H9 (cell line): ENCODE data around the gene UBE2J1. TPM values are rescaled to one million over a fixed set of nuclear protein-coding genes. Genes with fewer than 3 reads are reported as not detected.

Experiments used
- DNase-seq: peaks from one replicate; pipeline ENCODE4 v3.0.0-alpha.2; 2017
- H2AFZ ChIP-seq: one replicate; pipeline ENCODE4 v1.6.1; 2013; ENCODE audit warnings: mild to moderate bottlenecking, low read length, control low read depth, moderate library complexity
- H2AK5ac ChIP-seq: 2 replicates; pipeline ENCODE4 v1.6.1; 2013; ENCODE audit warnings: low read length, control low read depth, mixed read lengths; ENCODE audit not compliant: insufficient read length
- H2BK120ac ChIP-seq: one replicate; pipeline ENCODE4 v1.6.1; 2013; ENCODE audit warnings: low read depth, mild to moderate bottlenecking, low read length, control low read depth, inconsistent platforms; ENCODE audit not compliant: poor library complexity, severe bottlenecking
- H2BK12ac ChIP-seq: 2 replicates; pipeline ENCODE4 v1.6.1; 2013; ENCODE audit warnings: low read length, control low read depth, mixed read lengths, low read depth; ENCODE audit not compliant: insufficient read length
- H2BK15ac ChIP-seq: 2 replicates; pipeline ENCODE4 v1.6.1; 2013; ENCODE audit warnings: low read depth, low read length, control low read depth
- H2BK20ac ChIP-seq: one replicate; pipeline ENCODE4 v1.6.1; 2013; ENCODE audit warnings: low read depth, mild to moderate bottlenecking, low read length, control low read depth, inconsistent platforms; ENCODE audit not compliant: poor library complexity, severe bottlenecking
- H2BK5ac ChIP-seq: 2 replicates; pipeline ENCODE4 v1.6.1; 2013; ENCODE audit warnings: low read length, control low read depth, mixed read lengths; ENCODE audit not compliant: insufficient read length
- H3K14ac ChIP-seq: 2 replicates; pipeline ENCODE4 v1.6.1; 2013; ENCODE audit warnings: low read length, control low read depth; ENCODE audit not compliant: insufficient read depth
- H3K18ac ChIP-seq: 2 replicates; pipeline ENCODE4 v1.6.1; 2013; ENCODE audit warnings: low read depth, mild to moderate bottlenecking, mixed read lengths, low read length, control low read depth; ENCODE audit not compliant: insufficient read length
- H3K23ac ChIP-seq: 2 replicates; pipeline ENCODE4 v1.6.1; 2013; ENCODE audit warnings: low read length, control low read depth, mixed read lengths, low read depth; ENCODE audit not compliant: insufficient read length
- H3K23me2 ChIP-seq: 2 replicates; pipeline ENCODE4 v1.6.1; 2013; ENCODE audit warnings: low read depth, mild to moderate bottlenecking, mixed read lengths, low read length, control low read depth; ENCODE audit not compliant: insufficient read length, poor library complexity, severe bottlenecking
- H3K27ac ChIP-seq: 2 replicates; pipeline ENCODE4 v1.5.1; 2013; ENCODE audit warnings: low read length, control low read depth, mixed read lengths, low read depth; ENCODE audit not compliant: insufficient read length
- H3K27me3 ChIP-seq: 2 replicates; pipeline ENCODE4 v1.6.1; 2013; ENCODE audit warnings: low read length, control low read depth, inconsistent platforms; ENCODE audit not compliant: insufficient read depth
- H3K4ac ChIP-seq: 2 replicates; pipeline ENCODE4 v1.6.1; 2013; ENCODE audit warnings: low read depth, mild to moderate bottlenecking, control low read depth, inconsistent platforms, low read length, moderate library complexity
- H3K4me1 ChIP-seq: 2 replicates; pipeline ENCODE4 v1.6.1; 2013; ENCODE audit warnings: low read length, control low read depth, inconsistent platforms; ENCODE audit not compliant: insufficient read depth
- H3K4me2 ChIP-seq: 2 replicates; pipeline ENCODE4 v1.6.1; 2013; ENCODE audit warnings: low read length, control low read depth, mixed read lengths; ENCODE audit not compliant: insufficient read length, insufficient read depth
- H3K56ac ChIP-seq: 2 replicates; pipeline ENCODE4 v1.6.1; 2013; ENCODE audit warnings: low read depth, mild to moderate bottlenecking, mixed read lengths, low read length, control low read depth; ENCODE audit not compliant: insufficient read length
- H3K79me1 ChIP-seq: 2 replicates; pipeline ENCODE4 v1.6.1; 2013; ENCODE audit warnings: low read depth, mild to moderate bottlenecking, moderate library complexity, low read length, control low read depth, inconsistent platforms; ENCODE audit not compliant: insufficient read depth, poor library complexity, severe bottlenecking
- H3K79me2 ChIP-seq: 2 replicates; pipeline ENCODE4 v1.6.1; 2013; ENCODE audit warnings: low read length, control low read depth, inconsistent platforms; ENCODE audit not compliant: insufficient read depth
- H3K9ac ChIP-seq: 2 replicates; pipeline ENCODE4 v1.6.1; 2013; ENCODE audit warnings: low read length, control low read depth, mixed read lengths; ENCODE audit not compliant: insufficient read length; ENCODE audit errors: extremely low read depth
- H3K9me3 ChIP-seq: one replicate; pipeline ENCODE4 v1.6.1; 2013; ENCODE audit warnings: low read depth, low read length, inconsistent platforms; ENCODE audit not compliant: control insufficient read depth
- H3T11ph ChIP-seq: one replicate; pipeline ENCODE4 v1.6.1; 2013; ENCODE audit warnings: mild to moderate bottlenecking, low read length, control low read depth, inconsistent platforms
- H4K20me1 ChIP-seq: one replicate; pipeline ENCODE4 v1.6.1; 2013; ENCODE audit not compliant: control insufficient read depth, insufficient read length, insufficient read depth
- H4K5ac ChIP-seq: 2 replicates; pipeline ENCODE4 v1.6.1; 2013; ENCODE audit warnings: low read depth, mild to moderate bottlenecking, mixed read lengths, low read length, control low read depth; ENCODE audit not compliant: insufficient read length
- H4K8ac ChIP-seq: replicated peaks from 2 replicates; pipeline ENCODE4 v1.6.1; 2013; ENCODE audit warnings: low read length, control low read depth, mixed read lengths, low read depth; ENCODE audit not compliant: insufficient read length
- H4K91ac ChIP-seq: 2 replicates; pipeline ENCODE4 v1.6.1; 2013; ENCODE audit warnings: low read depth, mild to moderate bottlenecking, moderate library complexity, mixed read lengths, low read length, control low read depth; ENCODE audit not compliant: insufficient read length
- H3K27ac Mint-ChIP-seq, 3 experiments: 2 replicates in 2 of 3; 3 replicates in 1 of 3; pipeline ENCODE4 v1.8.0; 2020 to 2021; ENCODE audit warnings: mixed read lengths in 3 of 3, mild to moderate bottlenecking in 1 of 3, moderate library complexity in 1 of 3
- H3K27me3 Mint-ChIP-seq: 2 replicates; pipeline ENCODE4 v1.8.0; 2021; ENCODE audit warnings: low read depth, mild to moderate bottlenecking, moderate library complexity, mixed read lengths
- H3K36me3 Mint-ChIP-seq, 3 experiments: 2 replicates in 2 of 3; 3 replicates in 1 of 3; pipeline ENCODE4 v1.8.0; 2020 to 2021; ENCODE audit warnings: low read depth in 3 of 3, mixed read lengths in 3 of 3; ENCODE audit not compliant: insufficient read depth in 1 of 3
- H3K4me1 Mint-ChIP-seq, 2 experiments: 2 replicates each; pipeline ENCODE4 v1.8.0; 2020; ENCODE audit warnings: mixed read lengths in 2 of 2
- H3K4me3 Mint-ChIP-seq, 2 experiments: 2 replicates in 1 of 2; 3 replicates in 1 of 2; pipeline ENCODE4 v1.8.0; 2020 to 2021; ENCODE audit warnings: mild to moderate bottlenecking in 2 of 2, mixed read lengths in 2 of 2, moderate library complexity in 1 of 2
- H3K9me3 Mint-ChIP-seq, 2 experiments: 2 replicates in 1 of 2; 3 replicates in 1 of 2; pipeline ENCODE4 v1.8.0; 2020; ENCODE audit warnings: mild to moderate bottlenecking in 2 of 2, mixed read lengths in 2 of 2, moderate library complexity in 1 of 2
- WGBS: extraction: QIAGEN DNeasy Blood & Tissue Kit; methylation state at CpG from one replicate; pipeline ENCODE4 v1.1.7; 2013; ENCODE audit warnings: missing lambda C conversion rate, low lambda C conversion rate, mixed read lengths; ENCODE audit not compliant: insufficient read length; ENCODE audit errors: extremely low coverage; 5-methylcytosine and 5-hydroxymethylcytosine counted together
- total RNA-seq: library from RNA; stranded (reverse); gene quantifications from 2 replicates; pipeline ENCODE4 v1.2.1, GENCODE V29; 2021
- TF ChIP-seq, protein P1 (sequence below): fragments of 200-600 bp; sonication (generic); conservative IDR thresholded peaks from 3 replicates; pipeline ENCODE4 v1.8.0; 2021; ENCODE audit warnings: antibody characterized with exemption, mild to moderate bottlenecking

UBE2J1 gene
- total RNA-seq, 1 experiment from 2014 or later = 13.1 TPM

DNA sequence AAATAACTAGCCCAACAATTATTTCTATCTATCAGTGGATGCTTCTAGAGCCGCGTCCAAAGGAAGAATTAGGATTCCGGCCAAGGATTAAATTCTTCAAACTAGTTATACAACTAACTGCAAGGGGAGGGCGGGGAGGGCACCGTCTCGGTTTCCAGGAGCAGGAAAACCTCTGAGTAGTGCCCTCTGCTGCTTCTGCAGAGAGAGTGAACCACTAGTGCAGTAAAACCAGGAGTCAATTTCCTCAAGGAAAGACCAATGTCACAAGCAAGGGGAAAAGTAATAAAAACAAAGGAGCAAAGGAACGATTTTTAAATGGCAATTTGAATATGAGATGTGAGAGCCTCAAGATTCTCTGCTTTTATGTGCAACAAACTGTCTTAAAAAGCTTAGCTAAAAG lies 16.5 kb upstream of the UBE2J1 start:
- DNase-seq = peak; percentile 58
- no CpG with 5 or more reads among the region's 7 CpGs for WGBS
- H2BK15ac ChIP-seq = no peak overlapping the region
- H2AK5ac ChIP-seq = no peak overlapping the region
- no peak overlapping the region for H2BK12ac ChIP-seq
- H3K4ac ChIP-seq = no peak overlapping the region
- H3K27ac Mint-ChIP-seq = peak overlapping the region in 1 of 3 experiments; percentile 58; a peak in 1 of 7 replicates
- H3K9me3 ChIP-seq = no peaks in the 10 kb centered on the region
- H3K14ac ChIP-seq = no peak overlapping the region
- TF ChIP-seq, protein P1, sequence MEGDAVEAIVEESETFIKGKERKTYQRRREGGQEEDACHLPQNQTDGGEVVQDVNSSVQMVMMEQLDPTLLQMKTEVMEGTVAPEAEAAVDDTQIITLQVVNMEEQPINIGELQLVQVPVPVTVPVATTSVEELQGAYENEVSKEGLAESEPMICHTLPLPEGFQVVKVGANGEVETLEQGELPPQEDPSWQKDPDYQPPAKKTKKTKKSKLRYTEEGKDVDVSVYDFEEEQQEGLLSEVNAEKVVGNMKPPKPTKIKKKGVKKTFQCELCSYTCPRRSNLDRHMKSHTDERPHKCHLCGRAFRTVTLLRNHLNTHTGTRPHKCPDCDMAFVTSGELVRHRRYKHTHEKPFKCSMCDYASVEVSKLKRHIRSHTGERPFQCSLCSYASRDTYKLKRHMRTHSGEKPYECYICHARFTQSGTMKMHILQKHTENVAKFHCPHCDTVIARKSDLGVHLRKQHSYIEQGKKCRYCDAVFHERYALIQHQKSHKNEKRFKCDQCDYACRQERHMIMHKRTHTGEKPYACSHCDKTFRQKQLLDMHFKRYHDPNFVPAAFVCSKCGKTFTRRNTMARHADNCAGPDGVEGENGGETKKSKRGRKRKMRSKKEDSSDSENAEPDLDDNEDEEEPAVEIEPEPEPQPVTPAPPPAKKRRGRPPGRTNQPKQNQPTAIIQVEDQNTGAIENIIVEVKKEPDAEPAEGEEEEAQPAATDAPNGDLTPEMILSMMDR = peak; percentile 68
- H3K27ac ChIP-seq = no peak overlapping the region
- H3K9ac ChIP-seq = no peak overlapping the region
- H3K27me3 Mint-ChIP-seq = no peaks in the 10 kb centered on the region
- no peak overlapping the region for H3K56ac ChIP-seq
- no peak overlapping the region for H4K8ac ChIP-seq
- no peak overlapping the region for H4K5ac ChIP-seq
- H2AFZ ChIP-seq = no peak overlapping the region
- H3K23ac ChIP-seq = no peak overlapping the region
- H2BK120ac ChIP-seq = no peak overlapping the region
- no peaks in the 10 kb centered on the region for H3K4me1 ChIP-seq
- H3K4me3 Mint-ChIP-seq = no peak overlapping the region
- no peaks in the 10 kb centered on the region for H3K79me1 ChIP-seq
- H3K4me1 Mint-ChIP-seq = peaks cover 13 to 19% of the 10 kb centered on the region in 2 experiments
- H3T11ph ChIP-seq = no peak overlapping the region
- H3K27me3 ChIP-seq = no peaks in the 10 kb centered on the region
- no peak overlapping the region for H4K91ac ChIP-seq
- H3K18ac ChIP-seq = no peak overlapping the region
- H3K4me2 ChIP-seq = no peak overlapping the region
- H4K20me1 ChIP-seq = no peaks in the 10 kb centered on the region
- no peak overlapping the region for H2BK20ac ChIP-seq
- H3K9me3 Mint-ChIP-seq = no peaks in the 10 kb centered on the region
- H3K23me2 ChIP-seq = no peaks in the 10 kb centered on the region
- H3K79me2 ChIP-seq = no peaks in the 10 kb centered on the region
- no peaks in the 10 kb centered on the region for H3K36me3 Mint-ChIP-seq
- H2BK5ac ChIP-seq = no peak overlapping the region
